Heart right ventricle (tissue), 16 donors: ENCODE data around the gene PHF19. TPM values are rescaled to one million over a fixed set of nuclear protein-coding genes. Genes with fewer than 3 reads are reported as not detected.
A peak's percentile ranks its signal among the peaks of the same experiment; 100 is the strongest.

Experiments
- ATAC-seq, 8 donors: fragments of 200-7000 bp; cut with Tn5 transposase; one replicate each; pipeline ENCODE4 v1.9.1; 2020; ENCODE audit warnings: mild to moderate bottlenecking in 8 of 8, moderate library complexity in 8 of 8, moderate number of reproducible peaks in 1 of 8
- DNase-seq, 2 donors: peaks; one replicate each; pipeline ENCODE4 v3.0.0-alpha.2; 2020
- H3K27ac ChIP-seq, 10 donors: fragments of 200-600 bp; sonication (generic) in 2 of 10; one replicate each; pipeline versions ENCODE4 v1.5.0 to v1.8.0; 2020 to 2022; ENCODE audit warnings: mild to moderate bottlenecking in 3 of 10
- H3K27me3 ChIP-seq, 7 donors: fragments of 200-600 bp; one replicate each; pipeline ENCODE4 v1.8.0; 2021 to 2022; ENCODE audit warnings: mild to moderate bottlenecking in 2 of 7
- H3K36me3 ChIP-seq, 9 donors: fragments of 200-600 bp; sonication (generic) in 1 of 9; one replicate each; pipeline versions ENCODE4 v1.5.0 to v1.8.0; 2020 to 2022; ENCODE audit warnings: mild to moderate bottlenecking in 2 of 9
- H3K4me1 ChIP-seq, 9 donors: fragments of 200-600 bp; sonication (generic) in 1 of 9; one replicate each; pipeline versions ENCODE4 v1.5.0 to v1.8.0; 2020 to 2022; ENCODE audit warnings: mild to moderate bottlenecking in 4 of 9
- H3K4me3 ChIP-seq, 10 donors: fragments of 200-600 bp; sonication (generic) in 2 of 10; one replicate each; pipeline versions ENCODE4 v1.5.0 to v1.8.0; 2020 to 2022; ENCODE audit warnings: mild to moderate bottlenecking in 7 of 10, moderate library complexity in 2 of 10
- H3K9me3 ChIP-seq, 11 donors: fragments of 200-600 bp in 10 of 11; sonication (generic) in 2 of 11; one replicate each; pipeline versions ENCODE4 v1.5.0 to v1.8.0; 2013 to 2022; ENCODE audit warnings: mild to moderate bottlenecking in 2 of 11, control low read depth in 1 of 11, moderate library complexity in 1 of 11
- CTCF ChIP-seq, 9 donors: fragments of 200-600 bp; sonication (generic) in 2 of 9; IDR thresholded peaks; one replicate each; pipeline versions ENCODE4 v1.5.0 to v1.8.0; 2021 to 2022; ENCODE audit warnings: antibody characterized with exemption in 9 of 9, mild to moderate bottlenecking in 5 of 9, moderate library complexity in 1 of 9
- WGBS, 2 donors: extraction: QIAGEN DNeasy Blood & Tissue Kit; methylation state at CpG; one replicate each; pipeline ENCODE4 v1.1.7; 2013; ENCODE audit warnings: inconsistent platforms in 1 of 2; 5-methylcytosine and 5-hydroxymethylcytosine counted together
- intact Hi-C, 10 donors: fragments of 100-400 bp; cut with DNase I; formaldehyde crosslinking; loops; one replicate each; pipeline versions ENCODE4 v1.11.1 to v1.14.2; 2022
- polyA plus RNA-seq, 2 donors: library from polyadenylated mRNA; stranded (reverse); fragments of 200-250 nt; gene quantifications; one replicate each; pipeline ENCODE4 v1.2.3, GENCODE V29; 2013
- total RNA-seq, 10 donors: library from RNA; stranded (reverse); fragmentation: NEBNext Ultra II Directional in 3 of 10; extraction: Animal tissue kit (Norgen Biotek cat#: 25700) in 3 of 10; gene quantifications; one replicate each; pipeline versions ENCODE4 v1.2.1 to v1.2.4, GENCODE V29; 2021 to 2023
- donor health status: Arrhythmogenic right ventricular cardiomyopathy.
- donor health status: ischemic (EF 13 %, LVEDD 7.1; RV severe dilation, severe dysfunction).
- donor health status: healthy with polysubstance abuse.
- donor health status: DM: no; HTN: yes; CAD: no.
- donor health status: DM: no; HTN: no; CAD: no.
- donor health status: ischemic (EF 25% LVEDD 6.9; RV normal size, moderate dysfunction).
- donor health status: ischemic (EF 25% LVEDD 5.7; RV mildly dilated, moderate dysfunction).
- donor health status: healthy.
- donor health status: DM: yes; HTN: yes; CAD: no.
- donor health status: Ischemic cardiomyopathy.
- donor health status: ischemic (EF 35%, LVEDD 5.7; RV mildly dilated, moderate dysfunction).
- donor health status: nonischemic (EF 11% LVEDD 7.7; RV severe dilation, severe dysfunction).
- donor health status: DM: yes; HTN: yes; CAD: no.
- donor health status: PGD.
- donor health status: ischemic (EF 29% LVEDD 5.4; RV normal size, mild dysfunction).
- donor health status: nonischemic (EF 23%, LVEDD 6.1; RV moderate dilation, normal function).

PHF19 gene
- total and polyA plus RNA-seq, 12 donors: 9.2 to 24.0 (median 12.8) TPM

- intact Hi-C loops: no loop called here
- Histone ChIP-seq H3K27ac (peak overlapping the region in 3 of 10 donors; percentile 13 to 81 (median 28)), H3K27me3 (no peaks in the 10 kb centered on the region), H3K4me3 (no peak overlapping the region), H3K9me3 (no peaks in the 10 kb centered on the region), H3K4me1 (peaks cover 0 to 45% (median 13%) of the 10 kb centered on the region in 9 donors), H3K36me3 (no peaks in the 10 kb centered on the region)
- ATAC-seq (no peak), DNase-seq (no peak)
- no peak for TF ChIP-seq CTCF (IDR thresholded peaks at IDR 0.05)
- 80 to 81% methylated on average over 14 of the region's 14 CpGs for WGBS, 2 donors
These were observed 13.6 kb upstream of the PHF19 start for GRCh38 chr9:120890320-120891244.

- no peak for TF ChIP-seq CTCF (IDR thresholded peaks at IDR 0.05)
- H3K4me3 ChIP-seq: no peak overlapping the region
- intact Hi-C loops: no loop called here
- H3K4me1 ChIP-seq: peaks cover 0 to 46% (median 12%) of the 10 kb centered on the region in 9 donors
- H3K27ac ChIP-seq: peak overlapping the region in 3 of 10 donors; percentile 13 to 81 (median 28)
- 100% methylated on average over 1 of the region's 1 CpG for WGBS, 2 donors
- ATAC-seq (no peak), DNase-seq (no peak)
- no peaks in the 10 kb centered on the region for H3K36me3 ChIP-seq
- no peaks in the 10 kb centered on the region for H3K9me3 ChIP-seq
- no peaks in the 10 kb centered on the region for H3K27me3 ChIP-seq
These were observed 12.8 kb upstream of the PHF19 start for GRCh38 chr9:120889606-120890271.

- no peak for ATAC-seq
- Histone ChIP-seq H3K4me3 (no peak overlapping the region), H3K27ac (no peak overlapping the region), H3K9me3 (no peaks in the 10 kb centered on the region), H3K4me1 (peaks cover 0 to 41% (median 9%) of the 10 kb centered on the region in 9 donors), H3K27me3 (no peaks in the 10 kb centered on the region), H3K36me3 (no peaks in the 10 kb centered on the region)
- TF ChIP-seq CTCF (IDR thresholded peaks at IDR 0.05): no peak
- intact Hi-C loops: no loop called here
- DNase-seq: no peak
These were observed 11.6 kb upstream of the PHF19 start for GRCh38 chr9:120888626-120889025.

- no peak for TF ChIP-seq CTCF (IDR thresholded peaks at IDR 0.05)
- H3K4me1 ChIP-seq: peaks cover 0 to 21% (median 9%) of the 10 kb centered on the region in 9 donors
These were observed 9.5 kb upstream of the PHF19 start for GRCh38 chr9:120886490-120886967.

More at GRCh38 chr9:120886490-120886967, 9.5 kb upstream of the PHF19 start:
- ATAC-seq (peak in 7 of 8 donors; percentile 39 to 82 (median 67)), DNase-seq (peak in 1 of 2 donors; percentile 30)
- Histone ChIP-seq H3K4me3 (no peak overlapping the region), H3K9me3 (no peaks in the 10 kb centered on the region), H3K36me3 (no peaks in the 10 kb centered on the region), H3K27ac (peak overlapping the region in 3 of 10 donors; percentile 10 to 36 (median 15)), H3K27me3 (no peaks in the 10 kb centered on the region)
- intact Hi-C loops: no loop called here
- WGBS, 2 donors: 78 to 79% methylated on average over 8 of the region's 8 CpGs
